GM12873 (cell line): ENCODE data around the gene KCNH4.

Experiments
- TF ChIP-seq, protein P1 (sequence below): IDR thresholded peaks from 2 replicates; pipeline ENCODE4 v1.5.1; 2012; ENCODE audit warnings: low read depth, mild to moderate bottlenecking, moderate library complexity, low read length, control low read depth; ENCODE audit not compliant: insufficient read depth; ENCODE audit errors: missing control alignments

KCNH4 gene

GRCh38 chr17:42146911-42147607, 33.9 kb downstream of the KCNH4 start:
- TF ChIP-seq, protein P1, sequence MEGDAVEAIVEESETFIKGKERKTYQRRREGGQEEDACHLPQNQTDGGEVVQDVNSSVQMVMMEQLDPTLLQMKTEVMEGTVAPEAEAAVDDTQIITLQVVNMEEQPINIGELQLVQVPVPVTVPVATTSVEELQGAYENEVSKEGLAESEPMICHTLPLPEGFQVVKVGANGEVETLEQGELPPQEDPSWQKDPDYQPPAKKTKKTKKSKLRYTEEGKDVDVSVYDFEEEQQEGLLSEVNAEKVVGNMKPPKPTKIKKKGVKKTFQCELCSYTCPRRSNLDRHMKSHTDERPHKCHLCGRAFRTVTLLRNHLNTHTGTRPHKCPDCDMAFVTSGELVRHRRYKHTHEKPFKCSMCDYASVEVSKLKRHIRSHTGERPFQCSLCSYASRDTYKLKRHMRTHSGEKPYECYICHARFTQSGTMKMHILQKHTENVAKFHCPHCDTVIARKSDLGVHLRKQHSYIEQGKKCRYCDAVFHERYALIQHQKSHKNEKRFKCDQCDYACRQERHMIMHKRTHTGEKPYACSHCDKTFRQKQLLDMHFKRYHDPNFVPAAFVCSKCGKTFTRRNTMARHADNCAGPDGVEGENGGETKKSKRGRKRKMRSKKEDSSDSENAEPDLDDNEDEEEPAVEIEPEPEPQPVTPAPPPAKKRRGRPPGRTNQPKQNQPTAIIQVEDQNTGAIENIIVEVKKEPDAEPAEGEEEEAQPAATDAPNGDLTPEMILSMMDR, result no peak

GRCh38 chr17:42142371-42142896, 38.5 kb downstream of the KCNH4 start:
- TF ChIP-seq, protein P1, result no peak

- TF ChIP-seq, protein P1, result no peak
Measured at GRCh38 chr17:42141382-42141781, 39.6 kb downstream of the KCNH4 start.

GRCh38 chr17:42138749-42139492, 42.0 kb downstream of the KCNH4 start:
- TF ChIP-seq, protein P1, result no peak

DNA sequence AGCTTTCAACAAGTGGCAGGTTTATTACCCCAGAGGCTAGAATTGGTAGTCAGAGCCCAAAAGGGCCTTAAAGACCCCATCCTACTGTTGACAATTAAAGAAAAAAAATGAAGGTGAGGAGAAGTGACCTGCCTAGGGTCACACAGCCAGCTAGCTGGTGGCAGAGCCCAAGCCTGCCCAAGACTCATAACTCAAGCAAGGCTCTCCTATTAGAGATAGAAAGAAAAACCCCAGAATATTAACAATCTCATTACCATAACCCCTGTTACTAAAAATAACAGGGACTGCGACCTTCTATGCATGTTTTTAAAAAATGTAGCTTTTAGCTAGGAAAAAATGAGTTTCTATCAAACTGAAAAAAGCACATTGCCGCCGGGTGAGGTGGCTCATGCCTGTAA, 44.3 kb downstream of the KCNH4 start:
- TF ChIP-seq, protein P1, result no peak

DNA sequence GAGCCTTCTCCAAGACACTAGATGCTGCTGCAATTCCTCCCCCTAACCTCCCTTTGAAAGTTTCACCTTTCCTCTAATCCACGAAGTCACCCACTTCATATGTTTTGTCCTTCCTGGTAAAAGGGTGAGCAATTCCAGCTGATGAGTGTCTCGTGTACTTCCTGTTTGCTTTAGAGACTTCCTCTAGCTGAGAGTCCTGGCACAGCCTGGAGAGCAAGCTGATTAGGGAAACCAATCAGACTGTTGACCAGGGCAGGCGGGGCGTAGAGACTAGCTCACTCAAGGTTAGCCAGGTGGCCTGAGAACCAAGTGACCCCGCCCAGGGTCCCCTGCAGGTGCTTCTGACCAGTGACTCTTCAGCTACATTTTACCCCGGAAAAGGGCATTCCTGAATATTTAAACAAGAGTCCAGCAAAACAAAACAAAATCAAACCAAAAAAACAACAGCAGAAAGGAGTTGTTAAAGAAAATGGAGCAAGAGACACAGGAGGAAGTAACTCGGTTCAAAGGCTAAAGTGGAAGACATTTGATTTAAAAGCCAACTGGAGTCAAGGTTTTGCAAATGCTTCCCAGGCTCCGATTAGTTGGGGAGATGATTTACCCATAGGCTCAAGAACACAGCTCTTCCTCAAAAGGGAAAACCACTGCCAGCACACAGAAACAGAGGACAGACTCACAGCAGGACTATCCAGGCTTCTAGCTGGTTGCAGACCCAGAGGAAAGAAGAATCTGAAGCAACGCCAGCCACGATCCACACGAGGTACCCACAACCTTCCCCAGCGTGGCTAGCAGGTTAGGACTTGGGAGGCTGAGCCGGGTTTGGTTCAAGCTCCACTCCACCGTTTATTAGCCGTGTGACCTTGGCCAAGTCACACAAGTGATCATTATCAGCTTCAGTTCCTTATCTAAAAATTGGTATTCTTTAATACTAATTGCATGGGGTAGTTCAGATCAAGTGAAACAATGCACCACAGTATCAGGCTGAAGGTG, 45.0 kb downstream of the KCNH4 start:
- TF ChIP-seq, protein P1, result no peak
